Measurements from ENCODE around the gene E2F1. TPM values are rescaled to one million over a fixed set of nuclear protein-coding genes. Genes with fewer than 3 reads are reported as not detected.

The E2F1 gene
- total and polyA plus RNA-seq, 2 donors (not counting 1 experiment from before 2014, with no cell fraction given) = 2.4 to 2.7 TPM

DNA sequence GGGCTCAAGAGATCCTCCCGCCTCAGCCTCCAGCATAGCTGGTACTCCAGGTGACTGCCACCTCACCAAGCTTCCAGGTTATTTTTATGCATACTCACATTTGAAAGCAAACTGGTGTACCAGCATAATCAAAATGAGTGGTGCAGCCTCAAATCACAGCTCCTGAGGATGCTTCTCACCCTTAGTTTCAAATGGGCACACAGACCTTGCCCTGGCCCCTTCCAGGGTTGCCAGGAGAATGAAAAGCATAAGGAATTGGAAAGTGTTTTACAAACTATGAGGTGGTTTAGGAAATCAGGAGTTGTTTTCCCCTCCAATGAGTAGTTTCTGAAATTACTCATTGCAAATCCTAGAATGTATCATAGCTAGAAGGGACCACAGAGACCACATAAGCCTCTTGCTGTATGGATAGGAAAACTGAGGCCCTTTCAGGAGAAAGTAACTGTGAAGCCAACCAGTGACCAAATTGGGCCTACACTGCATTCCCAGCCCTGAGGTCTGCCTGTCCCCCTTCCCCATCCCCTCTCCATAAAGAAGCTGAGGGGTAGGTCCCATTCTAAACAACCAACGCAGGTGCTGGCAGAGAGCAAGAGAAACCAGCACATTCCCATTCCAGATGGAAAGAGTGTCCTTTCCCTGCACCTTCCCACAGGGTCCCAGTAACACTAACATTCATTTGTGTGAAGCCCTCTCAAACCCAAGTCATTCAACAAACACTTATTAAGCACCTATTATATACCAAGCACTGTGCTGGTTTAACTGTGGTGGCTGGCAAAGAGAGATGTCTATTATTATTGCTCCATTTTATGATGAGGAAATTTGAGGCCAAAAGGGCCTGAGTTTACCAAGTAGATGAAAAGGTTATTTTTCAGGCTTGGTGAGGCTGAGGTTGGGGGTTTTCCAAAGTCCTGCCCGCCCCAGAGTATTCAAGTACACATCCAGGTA is 2.1 kb upstream of the E2F1 start:
- ChIA-PET POLR2A (no interaction called here), CTCF (interaction anchor here (0.8 to 1.8 kb wide), 3 partner anchors 20 to 231 kb away, joined by 3 to 5 read pairs (median 4); partner anchors contain the start of gene C20orf144)
- H3K4me1 ChIP-seq (ENCODE audit: control insufficient read depth in 2 of 2, insufficient read depth in 2 of 2, low read length in 2 of 2) = peaks cover 16 to 22% of the 10 kb centered on the region in 2 donors
- no peak for DNase-seq
- H3K36me3 ChIP-seq (replicated peaks in 1 of 2; ENCODE audit: control extremely low read depth in 1 of 2, control insufficient read depth in 1 of 2, extremely low read depth in 1 of 2, insufficient read depth in 2 of 2, low read length in 1 of 2) = no peaks in the 10 kb centered on the region
- no peak for TF ChIP-seq EZH2 (IDR thresholded peaks at IDR 0.05; ENCODE audit: borderline replicate concordance, insufficient read depth, low read depth, low read length, poor library complexity, severe bottlenecking)
- TF ChIP-seq, protein P1, sequence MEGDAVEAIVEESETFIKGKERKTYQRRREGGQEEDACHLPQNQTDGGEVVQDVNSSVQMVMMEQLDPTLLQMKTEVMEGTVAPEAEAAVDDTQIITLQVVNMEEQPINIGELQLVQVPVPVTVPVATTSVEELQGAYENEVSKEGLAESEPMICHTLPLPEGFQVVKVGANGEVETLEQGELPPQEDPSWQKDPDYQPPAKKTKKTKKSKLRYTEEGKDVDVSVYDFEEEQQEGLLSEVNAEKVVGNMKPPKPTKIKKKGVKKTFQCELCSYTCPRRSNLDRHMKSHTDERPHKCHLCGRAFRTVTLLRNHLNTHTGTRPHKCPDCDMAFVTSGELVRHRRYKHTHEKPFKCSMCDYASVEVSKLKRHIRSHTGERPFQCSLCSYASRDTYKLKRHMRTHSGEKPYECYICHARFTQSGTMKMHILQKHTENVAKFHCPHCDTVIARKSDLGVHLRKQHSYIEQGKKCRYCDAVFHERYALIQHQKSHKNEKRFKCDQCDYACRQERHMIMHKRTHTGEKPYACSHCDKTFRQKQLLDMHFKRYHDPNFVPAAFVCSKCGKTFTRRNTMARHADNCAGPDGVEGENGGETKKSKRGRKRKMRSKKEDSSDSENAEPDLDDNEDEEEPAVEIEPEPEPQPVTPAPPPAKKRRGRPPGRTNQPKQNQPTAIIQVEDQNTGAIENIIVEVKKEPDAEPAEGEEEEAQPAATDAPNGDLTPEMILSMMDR (IDR thresholded peaks at IDR 0.05) = no peak
- no peaks in the 10 kb centered on the region for H3K9me3 ChIP-seq (ENCODE audit: control extremely low read depth in 1 of 3, control insufficient read depth in 2 of 3, insufficient read depth in 1 of 3, low read length in 2 of 3)
- H4K20me1 ChIP-seq (ENCODE audit: control insufficient read depth, insufficient read depth, low read length, poor library complexity, severe bottlenecking) = no peaks in the 10 kb centered on the region
- no peaks in the 10 kb centered on the region for H3K79me2 ChIP-seq (ENCODE audit: control insufficient read depth, insufficient read depth, low read length)
- H3K9ac ChIP-seq (ENCODE audit: low read length) = no peak overlapping the region
- no peaks in the 10 kb centered on the region for H3K9me3 Mint-ChIP-seq (ENCODE audit: insufficient read depth)
- no peak overlapping the region for H3K4me3 Mint-ChIP-seq
- WGBS (ENCODE audit: insufficient coverage) = 100% methylated on average over 2 of the region's 3 CpGs
- H3K4me3 ChIP-seq (ENCODE audit: control extremely low read depth in 1 of 5, extremely low read depth in 1 of 5, insufficient read depth in 1 of 5, low read depth in 2 of 5, low read length in 4 of 5) = no peak overlapping the region
- H3K27me3 Mint-ChIP-seq = no peaks in the 10 kb centered on the region
- H3K27me3 ChIP-seq (replicated peaks in 1 of 4; ENCODE audit: control extremely low read depth in 1 of 4, control insufficient read depth in 3 of 4, insufficient read depth in 4 of 4, low read length in 3 of 4) = no peaks in the 10 kb centered on the region
- H3K27ac ChIP-seq (ENCODE audit: low read length in 2 of 2) = no peak overlapping the region
- ATAC-seq (ENCODE audit: low read depth) = no peak
- peaks cover 22% of the 10 kb centered on the region for H3K4me1 Mint-ChIP-seq
- intact Hi-C loops (cut with micrococcal nuclease) = no loop called here
- H2AFZ ChIP-seq (ENCODE audit: insufficient read depth, low read depth, low read length, poor library complexity, severe bottlenecking) = no peak overlapping the region
- H3K4me2 ChIP-seq (replicated peaks; ENCODE audit: low read depth, low read length, poor library complexity, severe bottlenecking) = no peak overlapping the region
- no peak overlapping the region for H3K27ac Mint-ChIP-seq

All from B cell (primary cell).